SK-N-SH (cell line): ENCODE results near the gene PRRX1. TPM values are rescaled to one million over a fixed set of nuclear protein-coding genes. Genes with fewer than 3 reads are reported as not detected.
A peak's percentile ranks its signal among the peaks of the same experiment; 100 is the strongest.

Experiments used
- CTCF ChIA-PET: fragments of 300-600, 350-600 bp; formaldehyde crosslinking; extraction: SDS; loops from one replicate; lab custom pipeline; 2021; lab: Yijun Ruan, JAX
- POLR2A ChIA-PET: fragments of 350-600 bp; sonication (Branson Sonifier 250); formaldehyde crosslinking; extraction: SDS; loops from one replicate; lab custom pipeline; 2020; ENCODE audit warnings: antibody characterized with exemption, inconsistent platforms; lab: Yijun Ruan, JAX
- DNase-seq: peaks from one replicate; pipeline ENCODE4 v3.0.0; 2012
- H2AFZ ChIP-seq: fragments of 200-600 bp; sonication (generic); 2 replicates; pipeline ENCODE4 v1.8.1; 2016; ENCODE audit warnings: antibody characterized with exemption, mild to moderate bottlenecking, low read depth
- H3F3A ChIP-seq: fragments of 200-600 bp; sonication (generic); replicated peaks from 2 replicates; pipeline ENCODE3; 2016; ENCODE audit warnings: antibody characterized with exemption, mild to moderate bottlenecking; ENCODE audit not compliant: insufficient read depth
- H3K27ac ChIP-seq, 2 experiments: fragments of 200-500 bp in 1 of 2; fragments of 200-600 bp in 1 of 2; sonication (Bioruptor generic) in 1 of 2; sonication (generic), shearing (Covaris generic) in 1 of 2; 2 replicates each; pipeline versions ENCODE4 v1.5.1 to v1.6.1; 2014 to 2016; ENCODE audit warnings: low read depth in 2 of 2, inconsistent platforms in 1 of 2, low read length in 1 of 2, mild to moderate bottlenecking in 1 of 2, mixed read lengths in 1 of 2
- H3K27me3 ChIP-seq: fragments of 200-600 bp; sonication (generic), shearing (Covaris generic); 2 replicates; pipeline ENCODE4 v1.6.1; 2016; ENCODE audit warnings: mixed run types; ENCODE audit not compliant: insufficient read depth
- H3K36me3 ChIP-seq, 2 experiments: fragments of 200-500 bp in 1 of 2; fragments of 200-600 bp in 1 of 2; sonication (Bioruptor generic) in 1 of 2; sonication (generic) in 1 of 2; replicated peaks in 1 of 2; 2 replicates each; pipeline versions ENCODE3 to v1.5.1; 2014 to 2016; ENCODE audit warnings: low read length in 1 of 2, mild to moderate bottlenecking in 1 of 2; ENCODE audit not compliant: insufficient read depth in 2 of 2, control insufficient read depth in 1 of 2
- H3K4me1 ChIP-seq, 2 experiments: fragments of 200-500 bp in 1 of 2; fragments of 200-600 bp in 1 of 2; sonication (Bioruptor generic) in 1 of 2; sonication (generic), shearing (Covaris generic) in 1 of 2; 2 replicates each; pipeline versions ENCODE4 v1.5.1 to v1.6.1; 2014 to 2016; ENCODE audit warnings: low read depth in 1 of 2, low read length in 1 of 2, mixed run types in 1 of 2; ENCODE audit not compliant: insufficient read depth in 2 of 2, control insufficient read depth in 1 of 2
- H3K4me2 ChIP-seq: fragments of 200-600 bp; sonication (generic), shearing (Covaris generic); 2 replicates; pipeline ENCODE4 v1.6.1; 2017; ENCODE audit warnings: mixed run types
- H3K4me3 ChIP-seq, 2 experiments: fragments of 200-500 bp in 1 of 2; fragments of 200-600 bp in 1 of 2; sonication (Bioruptor generic) in 1 of 2; sonication (generic), shearing (Covaris generic) in 1 of 2; 2 replicates each; pipeline versions ENCODE4 v1.5.1 to v1.8.1; 2014 to 2016; ENCODE audit warnings: low read depth in 2 of 2, inconsistent platforms in 1 of 2, low read length in 1 of 2, mild to moderate bottlenecking in 1 of 2, mixed read lengths in 1 of 2, moderate library complexity in 1 of 2
- H3K79me2 ChIP-seq: fragments of 200-600 bp; sonication (generic); 2 replicates; pipeline ENCODE4 v1.8.1; 2017; ENCODE audit warnings: mild to moderate bottlenecking; ENCODE audit not compliant: insufficient read depth
- H3K9ac ChIP-seq: fragments of 200-600 bp; sonication (generic); 2 replicates; pipeline ENCODE4 v1.6.1; 2017; ENCODE audit warnings: mixed run types
- H3K9me2 ChIP-seq: fragments of 200-600 bp; sonication (generic); 2 replicates; pipeline ENCODE4 v1.6.1; 2017; ENCODE audit warnings: mixed run types
- H3K9me3 ChIP-seq: fragments of 200-600 bp; sonication (generic); 2 replicates; pipeline ENCODE4 v1.6.1; 2017; ENCODE audit warnings: mixed run types, mild to moderate bottlenecking, moderate library complexity
- H4K20me1 ChIP-seq: fragments of 200-600 bp; sonication (generic); 2 replicates; pipeline ENCODE4 v1.6.1; 2017; ENCODE audit warnings: mild to moderate bottlenecking, mixed run types; ENCODE audit not compliant: insufficient read depth
- CTCF ChIP-seq: fragments of 200-600 bp; sonication (generic); IDR thresholded peaks from 2 replicates; pipeline ENCODE4 v1.6.1; 2017; ENCODE audit warnings: antibody characterized with exemption, mild to moderate bottlenecking, moderate library complexity
- ELF1 ChIP-seq: IDR thresholded peaks from 2 replicates; pipeline ENCODE4 v1.4.0; 2012
- EP300 ChIP-seq, 2 experiments: IDR thresholded peaks; 2 replicates each; pipeline versions ENCODE4 v1.4.0 to v1.6.1; 2012; ENCODE audit warnings: borderline replicate concordance in 1 of 2, low read depth in 1 of 2, low read length in 1 of 2
- FOXJ3 ChIP-seq: sonication (generic); formaldehyde crosslinking; IDR thresholded peaks from 2 replicates; pipeline ENCODE4 v1.5.1; 2020; ENCODE audit warnings: mild to moderate bottlenecking, missing genetic modification reagents
- GABPA ChIP-seq: IDR thresholded peaks from 2 replicates; pipeline ENCODE4 v1.4.0; 2012; ENCODE audit warnings: low read depth, mild to moderate bottlenecking
- GATA2 ChIP-seq: sonication (generic); formaldehyde crosslinking; IDR thresholded peaks from 2 replicates; pipeline ENCODE4 v1.5.0; 2020; ENCODE audit warnings: mild to moderate bottlenecking, missing genetic modification reagents
- MXI1 ChIP-seq: IDR thresholded peaks from 2 replicates; pipeline ENCODE4 v1.6.1; 2012; ENCODE audit warnings: mild to moderate bottlenecking, low read depth, low read length, improper control_type of control experiment
- RAD21 ChIP-seq: IDR thresholded peaks from 2 replicates; pipeline ENCODE4 v1.6.1; 2012; ENCODE audit warnings: mild to moderate bottlenecking, low read length
- RCOR1 ChIP-seq: fragments of 150-350 bp; IDR thresholded peaks from 2 replicates; pipeline ENCODE4 v1.6.1; 2017; ENCODE audit warnings: antibody characterized with exemption, low read length
- RXRA ChIP-seq: IDR thresholded peaks from 2 replicates; pipeline ENCODE4 v1.4.0; 2012; ENCODE audit warnings: low read depth, mild to moderate bottlenecking, borderline replicate concordance
- SMC3 ChIP-seq: IDR thresholded peaks from 2 replicates; pipeline ENCODE4 v1.6.1; 2012; ENCODE audit warnings: low read depth, low read length, improper control_type of control experiment
- WGBS: methylation state at CpG from one replicate; pipeline ENCODE4 v1.1.6; 2017; ENCODE audit warnings: low lambda C conversion rate; 5-methylcytosine and 5-hydroxymethylcytosine counted together
- polyA plus RNA-seq, 3 experiments: library from polyadenylated mRNA; depleted of rRNA; stranded (reverse); fragments of >200 nt; gene quantifications; 2 replicates each; pipeline ENCODE4 v1.2.3, GENCODE V29; 2012

PRRX1 gene
- polyA plus RNA-seq, 1 of the 3 experiments (the other 2 are of a cell fraction) = 356 TPM

- Histone ChIP-seq H3K27me3 (no peaks in the 10 kb centered on the region), H3K9me2 (no peaks in the 10 kb centered on the region), H3F3A (no peaks in the 10 kb centered on the region), H3K9ac (no peak overlapping the region), H2AFZ (peak overlapping the region; percentile 54; the same call in 1 of the 2 replicates), H3K27ac (peak overlapping the region; percentile 11 to 51; a peak in 3 of 4 replicates), H3K79me2 (no peaks in the 10 kb centered on the region), H3K9me3 (no peaks in the 10 kb centered on the region), H3K4me2 (no peak overlapping the region), H4K20me1 (no peaks in the 10 kb centered on the region), H3K36me3 (no peaks in the 10 kb centered on the region), H3K4me1 (peaks cover 0 to 5% of the 10 kb centered on the region in 2 experiments; a peak in 1 of 4 replicates), H3K4me3 (no peak overlapping the region)
- CTCF ChIA-PET = interaction anchor here (1.4 to 1.6 kb wide), 2 partner anchors 10 to 11 kb away, joined by 4 read pairs; no protein-coding TSS in a partner anchor
- 58% methylated on average over 1 of the region's 1 CpG for WGBS
- POLR2A ChIA-PET = no interaction called here
- DNase-seq = no peak
- no peak for TF ChIP-seq RCOR1
- TF ChIP-seq CTCF = no peak
- no peak for TF ChIP-seq ELF1
- no peak for TF ChIP-seq FOXJ3 (CRISPR knock-in tag)
These were observed 101.3 kb downstream of the PRRX1 start for GRCh38 chr1:170765279-170765678.

GRCh38 chr1:170765712-170766330 is 101.9 kb downstream of the PRRX1 start:
- H3K9me3 ChIP-seq = no peaks in the 10 kb centered on the region
- H3K27me3 ChIP-seq = no peaks in the 10 kb centered on the region
- H3K4me3 ChIP-seq = no peak overlapping the region
- TF ChIP-seq RAD21 = peak; percentile 59
- no peak for TF ChIP-seq MXI1
- TF ChIP-seq GATA2 (CRISPR knock-in tag) = no peak
- no peak for TF ChIP-seq RXRA
- no peak for TF ChIP-seq EP300 (IDR thresholded peaks at IDR 0.05; ENCODE audit: borderline replicate concordance in 1 of 2, low read depth in 1 of 2, low read length in 1 of 2)
- TF ChIP-seq CTCF = peak; percentile 77
- TF ChIP-seq GABPA = no peak
- TF ChIP-seq SMC3 = peak; percentile 63
- no peak for DNase-seq
- H3K36me3 ChIP-seq = no peaks in the 10 kb centered on the region
- WGBS = 30% methylated on average over 10 of the region's 10 CpGs
- no peak overlapping the region for H3K9ac ChIP-seq
- peak overlapping the region; percentile 54 for H2AFZ ChIP-seq
- no peaks in the 10 kb centered on the region for H3F3A ChIP-seq
- H3K79me2 ChIP-seq = no peaks in the 10 kb centered on the region
- no peaks in the 10 kb centered on the region for H3K9me2 ChIP-seq
- H3K4me2 ChIP-seq = no peak overlapping the region
- peaks cover 0 to 5% of the 10 kb centered on the region in 2 experiments; a peak in 1 of 4 replicates for H3K4me1 ChIP-seq
- no peaks in the 10 kb centered on the region for H4K20me1 ChIP-seq
- H3K27ac ChIP-seq = peak overlapping the region in 1 of 2 experiments; percentile 51; a peak in 3 of 4 replicates
- POLR2A ChIA-PET = no interaction called here
- CTCF ChIA-PET = interaction anchor here (1.4 to 1.6 kb wide), 2 partner anchors 9 to 11 kb away, joined by 4 read pairs; no protein-coding TSS in a partner anchor
